ENCODE measurements around the gene C6orf118.

The C6orf118 gene

DNA sequence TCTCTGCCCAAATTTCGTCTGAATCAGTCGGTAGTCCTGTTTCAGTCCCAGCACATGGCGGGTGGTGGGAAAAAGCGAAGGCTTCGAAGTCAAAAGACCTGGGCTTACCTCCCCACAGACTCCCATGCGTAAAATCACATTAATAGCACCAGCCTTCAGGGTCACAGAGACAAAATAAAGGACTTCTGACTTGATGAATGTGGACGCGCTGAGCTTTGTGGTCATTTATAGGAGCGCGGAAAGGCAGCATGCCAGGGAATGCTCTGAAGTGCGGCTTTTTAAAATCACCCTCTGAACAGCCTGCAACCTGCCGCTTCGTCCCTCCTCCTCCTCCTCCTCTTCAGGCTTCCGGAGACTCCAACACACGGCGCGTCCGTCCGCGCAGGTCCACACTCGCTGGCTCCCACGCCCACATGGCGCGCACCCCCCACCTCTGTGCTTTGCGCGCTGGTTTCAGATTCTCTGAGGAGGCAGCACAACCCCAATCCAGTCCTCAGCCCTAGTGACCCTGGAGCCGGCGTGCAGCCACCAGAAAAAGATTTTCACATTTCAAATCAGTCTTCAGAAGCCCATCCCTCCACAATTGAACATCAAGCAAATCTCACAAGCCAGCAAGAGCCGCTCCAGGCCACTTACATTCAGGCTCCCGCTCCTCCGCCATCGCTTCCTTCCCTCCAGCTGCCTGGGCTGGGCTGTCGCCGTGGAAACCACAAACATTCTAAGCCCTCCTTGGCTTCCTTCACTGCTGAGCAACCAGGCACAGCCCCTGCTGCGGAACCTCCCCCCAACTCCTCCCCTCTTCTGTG, at the start of gene C6orf118:
Gene C6orf118, minus strand, starts transcription at position 680 of the 806 bp plus-strand sequence. Its CDS starts 19 bp downstream, at position 661.
- no peak for DNase-seq

DNA sequence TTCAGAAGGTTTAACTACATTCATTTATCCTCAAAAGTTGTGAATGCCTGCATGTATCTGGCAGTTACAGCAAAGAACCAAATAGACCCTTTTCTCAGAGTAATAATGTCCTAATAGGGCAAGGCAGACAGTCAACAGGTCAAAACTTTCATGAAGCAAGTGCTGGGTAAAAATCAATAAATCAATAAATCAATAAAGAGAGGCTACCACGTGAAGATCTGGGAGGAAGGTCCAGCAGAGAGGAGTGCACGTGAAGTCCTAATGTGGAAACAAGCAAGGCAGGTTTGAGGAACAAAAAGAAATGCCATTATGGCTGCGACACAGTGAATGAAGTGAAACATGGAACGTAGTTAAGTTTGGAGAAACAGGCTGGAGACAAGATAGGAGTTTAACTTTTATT, 36.3 kb upstream of the C6orf118 start:
- DNase-seq: no peak

DNA sequence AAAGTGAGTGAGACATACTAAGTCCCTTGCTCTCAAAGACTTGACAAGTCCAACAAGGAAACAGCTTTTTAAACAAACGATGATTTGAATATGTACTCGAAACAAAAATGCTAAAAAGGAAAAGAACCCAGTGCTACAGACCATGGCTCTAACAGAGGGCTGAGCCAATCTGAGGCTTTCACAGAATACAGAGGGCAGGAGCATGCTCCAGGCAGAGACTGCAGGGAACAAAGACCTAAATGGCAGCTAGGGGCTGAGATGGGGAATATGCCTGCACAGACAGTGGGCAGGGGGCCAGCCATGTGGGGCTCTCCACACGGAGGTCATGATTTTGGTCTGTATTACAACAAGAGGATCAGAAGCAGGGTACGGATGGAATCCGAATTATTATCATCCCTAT, 31.1 kb upstream of the C6orf118 start:
- no peak for DNase-seq

DNA sequence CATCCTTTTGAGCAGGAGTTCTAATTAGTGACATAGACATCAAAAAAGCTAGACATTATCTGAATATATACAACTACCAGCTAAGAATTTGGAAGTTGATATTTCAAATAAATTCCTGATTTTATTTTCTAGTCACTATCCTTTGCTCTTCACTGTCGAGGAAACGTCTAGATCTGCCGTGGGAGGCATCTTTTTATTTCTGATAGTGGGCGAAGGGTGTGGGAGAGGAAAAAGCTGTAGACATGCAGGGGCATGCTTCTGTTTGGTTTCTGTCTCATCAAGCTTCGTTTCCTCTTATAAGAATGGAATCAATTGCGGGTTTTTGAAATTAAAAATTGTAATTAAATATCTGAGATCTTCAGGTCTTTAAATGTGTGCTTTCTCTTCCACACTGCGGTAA, 16.2 kb upstream of the C6orf118 start:
- DNase-seq: no peak

DNA sequence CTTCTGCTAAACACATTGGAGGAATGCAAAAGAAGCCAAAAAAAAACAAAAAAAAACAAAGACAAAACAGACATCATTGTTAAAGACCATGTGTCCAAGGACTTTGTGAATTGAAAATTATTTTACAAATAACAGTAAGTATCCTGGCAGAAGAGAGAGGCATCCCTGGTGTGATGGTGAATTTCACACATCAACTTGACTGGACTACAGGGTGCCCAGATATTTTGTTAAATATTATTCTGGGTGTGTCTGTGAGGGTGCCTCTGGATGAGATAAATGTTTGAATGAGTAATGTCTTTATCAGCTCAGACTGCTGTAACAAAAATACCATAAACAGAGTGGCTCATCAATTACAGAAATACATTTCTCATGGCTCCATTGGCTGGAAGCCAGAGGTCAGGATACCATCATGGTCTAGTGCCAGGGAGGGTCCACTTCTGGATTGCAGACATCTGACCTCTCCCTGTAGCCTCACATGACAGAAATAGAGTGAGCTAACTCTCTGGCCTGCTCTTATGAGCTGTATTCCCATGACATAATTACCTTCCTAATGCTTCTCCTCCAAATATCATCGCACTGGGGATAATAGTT, 12.2 kb upstream of the C6orf118 start:
- DNase-seq: no peak

DNA sequence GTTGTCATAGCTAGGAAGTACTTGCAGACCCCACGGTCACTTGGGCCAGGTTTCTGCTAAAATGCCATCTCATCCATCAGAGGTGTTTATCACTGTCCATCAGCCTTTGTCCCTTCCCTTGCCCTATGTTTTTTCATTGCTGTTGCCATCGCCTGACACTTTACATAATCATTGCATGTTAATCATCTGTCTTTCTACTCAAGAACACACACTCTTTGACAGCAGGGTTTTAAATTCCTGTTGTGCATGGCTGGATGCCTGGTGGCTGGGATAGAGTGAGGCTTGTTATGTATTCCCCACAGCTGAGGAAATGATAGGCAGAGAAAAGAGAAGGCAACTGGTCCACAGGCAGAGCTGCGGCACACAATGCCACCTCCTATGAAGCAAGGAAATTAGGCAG, 11.7 kb upstream of the C6orf118 start:
- DNase-seq: no peak

DNA sequence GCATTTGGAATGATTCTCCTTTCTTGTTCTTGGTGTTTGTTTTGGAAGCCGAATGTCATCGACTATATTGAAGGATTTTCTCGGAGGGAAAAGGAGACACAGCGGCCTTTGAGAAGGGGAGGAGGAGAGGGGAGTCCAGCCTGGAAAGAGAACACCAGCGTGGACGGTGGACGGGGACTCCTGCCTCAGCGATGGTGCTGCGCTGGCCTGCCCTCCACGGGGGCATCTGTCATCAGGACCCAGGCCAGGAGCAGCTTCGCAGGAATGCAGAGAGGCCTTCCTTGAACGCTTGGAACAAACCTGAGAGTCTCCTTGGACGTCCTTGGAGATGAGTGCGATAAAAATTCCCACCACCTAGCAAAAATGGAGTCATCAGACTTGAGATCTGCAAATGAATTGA, 8.3 kb upstream of the C6orf118 start:
- no peak for DNase-seq

DNA sequence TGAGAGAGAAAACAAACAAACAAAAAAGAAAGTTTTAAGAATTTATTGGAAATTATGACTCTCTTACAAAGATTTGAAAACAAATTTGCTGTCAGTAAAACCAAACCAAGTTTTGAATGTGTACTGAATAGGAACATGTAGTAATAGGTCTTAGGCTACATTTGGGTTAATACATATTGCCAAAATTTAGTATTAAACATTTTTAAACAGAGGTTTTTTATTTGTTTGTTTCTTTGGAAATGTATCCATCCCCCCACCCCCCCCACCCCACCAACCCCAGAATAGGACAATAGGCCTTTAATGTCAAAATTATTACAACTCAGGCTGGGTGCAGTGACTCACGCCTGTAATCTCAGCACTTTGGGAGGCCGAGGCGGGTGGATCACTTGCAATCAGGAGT, 2.5 kb downstream of the C6orf118 start:
- DNase-seq: no peak

DNA sequence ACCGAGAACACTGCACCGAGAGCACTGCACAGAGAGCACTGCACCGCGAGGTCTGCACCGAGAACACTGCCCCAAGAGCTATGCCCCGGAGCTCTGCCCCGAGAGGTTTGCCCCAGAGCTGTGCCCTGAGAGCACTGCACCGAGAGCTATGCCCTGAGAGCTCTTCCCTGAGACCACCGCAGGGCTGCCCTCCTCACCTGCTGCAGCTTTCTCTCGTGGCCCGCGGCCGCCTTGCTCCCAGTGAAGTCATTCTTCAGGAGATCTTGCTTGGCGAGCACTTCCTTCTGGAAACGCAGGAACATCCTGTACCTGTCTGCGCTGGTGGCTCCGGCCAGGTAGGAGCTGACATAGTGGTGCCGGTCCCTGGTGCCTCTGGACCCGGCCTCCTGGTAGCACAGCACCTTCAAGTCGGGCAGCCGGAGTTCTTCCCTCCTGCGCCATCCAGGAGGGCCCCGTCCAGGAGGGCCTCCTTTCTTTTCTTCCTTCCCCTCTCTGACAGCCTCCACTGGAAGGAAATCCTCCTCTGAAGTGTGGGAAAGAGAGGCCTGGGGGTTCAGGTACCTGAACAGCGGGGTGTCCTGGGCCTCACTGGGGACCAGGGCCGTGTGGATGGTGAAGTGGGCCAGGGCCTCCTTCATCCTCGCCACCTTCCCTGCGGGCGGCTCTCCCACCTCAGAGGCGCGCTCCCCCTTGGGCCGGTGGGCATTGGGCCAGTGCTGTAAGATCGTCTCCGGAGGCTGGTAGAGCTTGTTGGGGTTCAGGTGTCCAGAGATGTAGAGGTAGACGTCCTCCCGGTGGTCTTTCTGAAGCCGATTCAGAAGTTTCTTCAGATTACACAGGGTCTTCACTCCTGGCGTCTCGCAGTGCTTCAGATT, 7.8 kb downstream of the C6orf118 start:
- DNase-seq: no peak

DNA sequence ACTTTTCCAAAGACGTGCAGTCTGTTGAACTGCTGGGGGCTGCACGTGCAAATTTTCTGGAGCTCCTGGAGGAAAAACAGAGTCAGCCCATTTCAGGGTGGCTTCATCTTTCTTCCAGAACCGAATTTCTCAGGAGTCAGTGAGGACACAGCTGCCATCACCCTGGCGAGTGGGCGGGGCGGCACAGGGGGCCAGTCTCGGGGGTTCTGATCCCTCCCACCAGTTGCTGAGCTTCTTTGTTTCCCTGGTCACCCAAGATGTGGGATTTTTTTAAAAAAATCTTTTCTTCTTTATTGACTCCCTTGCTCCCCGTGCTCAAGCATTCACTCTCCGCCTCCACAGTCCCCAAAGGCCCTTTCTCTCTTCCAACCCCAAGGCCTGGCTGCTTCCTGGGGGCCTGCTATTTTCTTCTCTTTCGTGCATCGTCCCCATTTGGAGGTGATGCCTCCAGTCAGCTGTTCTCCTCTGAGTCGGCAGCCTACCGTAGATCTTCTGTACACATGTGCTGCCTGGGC, 8.9 kb downstream of the C6orf118 start:
- no peak for DNase-seq

DNA sequence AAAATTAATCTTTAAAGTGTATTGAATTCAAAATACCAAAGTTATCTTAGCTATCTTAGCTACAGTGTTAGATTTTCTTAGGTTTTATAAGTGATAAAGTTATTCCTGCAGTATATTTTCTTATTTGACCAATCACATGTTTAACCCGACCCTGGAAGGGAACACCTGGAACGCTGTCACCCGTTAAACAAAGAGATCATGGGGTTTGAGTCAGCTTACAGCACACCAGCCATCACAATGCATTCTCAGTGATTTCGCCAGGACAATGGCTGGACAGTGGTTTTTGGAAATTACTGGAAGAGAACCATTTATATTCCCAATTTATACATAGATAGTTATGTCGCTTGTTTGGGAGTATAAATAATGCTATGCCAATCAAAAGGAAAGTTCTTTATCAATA, 10.5 kb downstream of the C6orf118 start:
- no peak for DNase-seq

DNA sequence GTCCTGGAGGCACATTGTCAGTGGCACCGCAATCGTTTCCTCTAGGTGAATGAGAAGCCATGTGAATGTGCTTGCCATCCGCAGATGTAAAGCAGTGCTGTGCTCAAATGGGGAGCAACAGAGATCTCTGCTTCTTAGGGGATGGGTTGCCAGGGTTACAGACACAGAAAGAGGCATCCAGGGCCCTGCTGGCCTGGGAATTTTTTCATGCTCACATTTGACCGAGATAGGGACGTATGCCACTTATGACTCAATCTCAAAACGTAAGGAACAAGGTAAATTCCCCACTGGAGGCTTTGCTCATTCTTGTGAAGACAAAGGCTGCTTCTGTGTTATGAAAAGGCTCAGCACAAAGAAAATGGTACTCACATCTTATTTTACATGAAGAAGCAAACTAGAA, 11.0 kb downstream of the C6orf118 start:
- DNase-seq: no peak

DNA sequence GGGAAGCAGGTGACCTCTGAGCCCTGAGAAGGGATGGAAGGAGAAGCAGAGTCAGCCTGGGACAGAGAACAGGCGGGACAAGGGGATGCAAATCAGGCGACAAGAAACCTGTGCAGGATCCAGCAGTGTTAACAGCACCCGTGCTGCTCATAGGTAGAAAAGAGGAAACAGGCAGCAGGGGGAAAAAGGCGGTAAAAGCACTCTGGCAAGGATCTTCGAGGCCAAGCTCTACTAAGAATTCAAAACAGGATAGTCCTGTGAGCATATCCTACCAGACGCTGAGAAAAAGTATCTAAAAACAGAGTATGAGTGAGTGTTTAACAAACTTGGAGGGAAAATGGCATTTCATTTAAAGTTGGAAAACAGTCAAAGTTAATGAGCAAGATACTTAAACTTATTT, 16.7 kb downstream of the C6orf118 start:
- DNase-seq: no peak

DNA sequence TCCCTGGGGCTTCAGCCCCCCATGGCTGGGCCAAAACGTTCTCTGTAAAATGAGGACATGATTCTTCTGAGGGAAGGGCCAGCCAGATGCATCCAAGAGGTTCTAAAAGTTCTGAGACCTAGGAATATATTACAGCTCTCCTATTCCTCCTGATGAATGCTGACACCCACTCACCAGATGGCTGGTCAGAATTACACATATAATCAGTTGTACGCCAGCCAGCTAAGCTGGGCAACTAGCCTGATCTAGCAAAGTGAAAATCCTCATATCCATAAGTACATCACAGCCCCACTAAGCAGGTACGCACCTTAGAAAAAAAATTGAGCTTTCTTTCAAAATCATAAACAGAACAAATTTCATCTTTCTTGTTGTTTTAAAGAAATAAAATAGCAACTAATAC, 34.8 kb downstream of the C6orf118 start:
- no peak for DNase-seq

DNA sequence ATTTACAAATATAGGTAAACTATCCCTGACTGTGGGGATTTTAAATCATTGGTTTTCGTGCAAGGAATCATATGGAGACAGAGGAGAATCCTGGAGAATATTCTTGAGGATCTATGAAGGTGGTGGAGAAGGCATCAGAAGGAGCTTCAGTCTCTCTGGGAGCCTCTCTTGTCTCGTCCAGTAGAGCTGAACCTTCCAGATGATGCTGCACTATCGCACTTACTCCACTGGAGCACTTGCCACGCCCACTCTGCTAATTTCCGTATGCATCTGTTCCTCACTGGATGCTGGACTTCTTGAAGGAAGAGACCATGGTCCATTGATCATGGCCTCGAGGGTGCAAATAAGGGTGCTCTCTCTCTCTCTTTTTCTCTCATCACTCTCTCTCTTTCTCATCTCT, 36.8 kb downstream of the C6orf118 start:
- DNase-seq: no peak

DNA sequence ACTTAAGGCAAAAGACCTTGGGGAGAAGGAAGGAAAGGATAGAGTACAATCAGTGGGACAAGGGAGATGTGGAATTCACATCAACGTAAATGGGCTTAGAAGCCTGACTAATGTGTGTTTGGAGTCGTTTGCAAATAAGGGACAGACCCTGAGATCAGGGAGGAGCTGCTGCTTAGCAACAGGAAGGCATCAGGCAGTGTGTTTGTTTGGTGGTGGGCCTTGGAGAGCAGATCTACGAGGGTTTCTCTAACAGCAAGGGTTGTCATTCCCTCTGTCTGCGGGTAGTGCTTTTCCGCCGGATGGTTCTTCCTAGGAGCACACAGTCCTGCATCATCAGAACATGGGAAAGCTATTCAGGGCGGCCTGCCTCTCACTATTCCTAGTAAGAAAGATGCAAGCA, 40.4 kb downstream of the C6orf118 start:
- DNase-seq: no peak

DNA sequence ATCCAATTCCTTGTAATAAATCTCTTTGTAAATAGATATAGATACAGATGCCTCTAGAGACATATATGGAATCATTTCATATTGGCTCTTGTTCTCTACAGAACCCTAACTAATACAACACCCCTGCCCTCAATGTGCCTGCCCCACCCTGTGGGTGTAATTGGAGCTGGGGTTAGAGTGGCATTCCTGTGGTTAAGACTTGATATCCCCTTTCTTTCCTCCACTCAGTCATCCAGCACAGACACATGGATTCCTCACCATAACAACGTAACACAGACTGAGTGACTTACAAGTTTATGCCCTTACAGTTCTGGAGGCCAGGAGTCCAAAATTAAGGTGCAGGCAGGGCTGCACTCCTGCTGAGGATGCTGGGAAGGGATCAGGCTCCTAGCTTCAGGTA, 42.8 kb downstream of the C6orf118 start:
- no peak for DNase-seq

DNA sequence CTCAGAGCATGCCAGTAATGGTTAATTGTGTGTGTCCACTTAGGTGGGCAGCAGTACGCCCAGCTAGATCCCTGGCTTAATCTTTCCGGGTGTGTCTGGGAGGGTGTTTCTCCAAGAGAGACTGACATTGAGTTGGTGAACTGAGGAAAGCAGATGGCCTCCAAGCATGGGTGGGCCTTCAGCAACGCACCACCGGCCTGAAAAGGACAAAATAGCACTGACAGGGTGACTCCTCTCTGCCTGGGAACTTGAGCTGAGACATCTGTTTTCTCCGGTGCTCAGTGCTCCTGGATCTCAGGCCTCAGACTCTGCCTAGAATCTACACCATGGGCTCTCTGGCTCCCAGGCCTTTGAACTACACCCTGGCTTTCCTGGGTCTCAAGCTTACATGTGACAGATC, 43.2 kb downstream of the C6orf118 start:
- DNase-seq: no peak

DNA sequence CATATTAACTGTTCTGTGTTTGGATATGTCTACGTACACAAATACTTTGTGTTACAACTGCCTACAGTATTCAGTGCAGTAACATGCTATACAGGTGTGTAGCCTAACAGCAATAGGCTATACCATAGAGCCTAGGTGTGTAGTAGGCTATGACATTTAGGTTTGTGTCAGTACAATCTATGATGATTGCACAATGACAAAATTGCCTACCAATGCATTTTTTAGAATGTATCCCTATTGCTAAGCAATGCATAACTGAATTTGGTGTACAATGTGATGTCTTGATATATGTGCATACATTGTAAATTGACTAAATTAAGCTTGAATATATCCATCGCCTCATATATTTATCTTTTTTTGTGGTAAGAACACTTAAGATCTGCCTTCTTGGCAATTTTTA, 48.9 kb downstream of the C6orf118 start:
- no peak for DNase-seq

DNA sequence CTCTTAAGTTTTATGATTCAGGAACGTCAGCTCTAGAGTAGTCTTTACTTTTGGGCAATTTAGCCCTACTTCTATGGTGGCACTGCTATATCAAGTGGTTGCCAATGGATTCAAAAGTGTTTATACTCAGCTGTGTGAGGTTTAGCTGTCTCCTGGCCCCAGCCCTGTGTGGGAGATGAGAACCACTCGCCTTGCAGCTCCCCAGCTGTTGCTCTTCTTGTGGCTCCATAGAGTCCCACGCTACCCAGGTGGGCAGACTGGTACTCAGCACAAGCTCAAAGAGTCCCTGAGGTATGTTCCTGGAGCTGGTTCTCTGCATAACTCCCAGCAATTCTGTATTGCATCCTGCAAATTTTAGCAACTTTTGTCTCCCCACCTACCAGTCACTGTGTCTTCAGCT, 59.6 kb downstream of the C6orf118 start:
- no peak for DNase-seq

DNA sequence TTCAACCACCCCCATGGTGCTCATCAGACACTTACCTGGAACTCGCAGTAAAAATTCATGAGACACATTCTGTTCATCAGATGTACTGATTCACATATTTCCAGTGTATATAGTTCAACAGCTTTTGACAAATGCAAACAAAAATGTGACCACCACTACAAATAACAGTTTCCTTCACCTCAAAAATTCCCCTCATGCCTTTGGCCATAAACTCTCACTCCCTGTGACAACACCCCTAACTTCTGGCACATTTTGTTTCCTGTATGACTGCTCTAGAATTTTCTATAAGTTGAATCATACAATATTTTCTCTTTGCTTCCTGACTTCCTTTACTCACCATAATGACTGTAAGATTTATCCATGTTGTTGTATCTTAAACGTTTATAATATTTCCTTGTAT, 63.7 kb downstream of the C6orf118 start:
- no peak for DNase-seq

DNA sequence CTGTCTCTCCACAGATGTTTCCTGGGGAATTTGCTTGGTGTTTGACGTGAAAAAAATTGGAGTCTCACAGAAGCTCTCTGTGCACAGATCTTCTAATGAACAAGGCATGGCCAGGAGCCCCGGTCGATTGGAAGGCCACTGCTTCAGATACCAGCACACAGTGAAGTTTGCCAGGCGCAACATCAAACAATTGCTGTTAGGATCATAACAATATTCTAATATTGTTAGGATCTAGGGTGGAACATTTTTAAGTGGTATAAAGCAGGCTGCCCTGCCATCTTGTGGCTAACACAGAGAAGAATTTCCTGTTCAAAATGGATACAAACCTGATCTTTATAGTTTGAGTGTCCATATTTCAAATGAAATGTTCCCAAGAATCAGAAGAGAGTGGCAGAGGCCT, 64.1 kb downstream of the C6orf118 start:
- no peak for DNase-seq

DNA sequence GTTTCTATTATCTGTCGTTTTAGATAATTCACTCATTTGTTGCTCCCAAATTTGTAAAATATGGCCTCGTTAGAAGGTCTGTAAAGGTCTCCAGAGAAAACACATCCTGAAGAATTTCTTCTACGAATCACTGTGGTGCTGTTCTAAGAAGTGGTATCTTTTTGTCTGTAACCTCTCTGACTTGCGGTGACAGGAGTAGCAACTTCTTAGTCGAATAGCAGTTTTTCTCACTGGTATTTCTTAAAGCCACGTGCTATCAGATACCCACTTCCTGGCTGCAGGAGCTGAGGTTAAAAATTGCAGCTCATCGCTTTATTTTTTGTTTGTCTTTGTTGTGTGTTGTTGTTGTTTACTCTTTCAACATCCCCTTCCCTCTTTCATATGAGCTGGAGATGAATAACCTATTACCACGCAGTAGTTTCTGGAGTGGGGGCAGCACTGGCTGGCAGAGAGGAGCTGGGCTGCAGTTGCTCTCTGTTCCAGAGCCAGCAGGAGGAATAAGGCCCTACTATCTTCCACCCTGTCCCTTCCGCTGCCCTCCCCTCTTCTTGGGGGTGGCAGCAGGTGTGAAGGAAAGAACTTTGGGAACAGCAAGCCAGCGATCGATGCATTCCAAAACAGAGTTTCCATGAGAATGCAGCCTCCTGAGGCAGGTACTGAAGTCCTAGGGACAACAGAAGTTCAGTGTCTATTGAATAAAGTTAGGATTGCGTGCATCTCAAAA, 64.7 kb downstream of the C6orf118 start:
- no peak for DNase-seq
